Measurements from ENCODE around the gene TNFRSF11A. TPM values are rescaled to one million over a fixed set of nuclear protein-coding genes. Genes with fewer than 3 reads are reported as not detected.

TNFRSF11A gene
- total RNA-seq, 2 donors from 2014 or later = 4.9 to 14.2 TPM

- no peak for DNase-seq (ENCODE audit: low spot score)
- no peaks in the 10 kb centered on the region for H3K9me3 ChIP-seq
- no peak for ATAC-seq (ENCODE audit: insufficient number of reproducible peaks, low FRiP score, low read depth)
- no peak overlapping the region for H3K4me3 ChIP-seq
- no peak overlapping the region for H3K27ac ChIP-seq
- H3K27me3 ChIP-seq (replicated peaks; ENCODE audit: insufficient read depth) = no peaks in the 10 kb centered on the region
- no peaks in the 10 kb centered on the region for H3K36me3 ChIP-seq
- H3K4me1 ChIP-seq (ENCODE audit: control insufficient read depth in 1 of 2, low read depth in 2 of 2) = no peaks in the 10 kb centered on the region
- no peak for TF ChIP-seq CTCF (IDR thresholded peaks at IDR 0.05)
Observed at GRCh38 chr18:62342884-62343283, 17.8 kb downstream of the TNFRSF11A start.

GRCh38 chr18:62343316-62343715, 18.2 kb downstream of the TNFRSF11A start:
- no peaks in the 10 kb centered on the region for H3K9me3 ChIP-seq
- no peaks in the 10 kb centered on the region for H3K4me1 ChIP-seq (ENCODE audit: control insufficient read depth in 1 of 2, low read depth in 2 of 2)
- no peaks in the 10 kb centered on the region for H3K36me3 ChIP-seq
- H3K27me3 ChIP-seq (replicated peaks; ENCODE audit: insufficient read depth) = no peaks in the 10 kb centered on the region
- H3K4me3 ChIP-seq = no peak overlapping the region
- no peak for TF ChIP-seq CTCF (IDR thresholded peaks at IDR 0.05)
- DNase-seq (ENCODE audit: low spot score) = no peak
- no peak overlapping the region for H3K27ac ChIP-seq
- ATAC-seq (ENCODE audit: insufficient number of reproducible peaks, low FRiP score, low read depth) = no peak

GRCh38 chr18:62345909-62346308, 20.8 kb downstream of the TNFRSF11A start:
- H3K27me3 ChIP-seq (replicated peaks; ENCODE audit: insufficient read depth) = no peaks in the 10 kb centered on the region
- DNase-seq (ENCODE audit: low spot score) = no peak
- TF ChIP-seq CTCF (IDR thresholded peaks at IDR 0.05) = no peak
- H3K9me3 ChIP-seq = no peaks in the 10 kb centered on the region
- no peaks in the 10 kb centered on the region for H3K4me1 ChIP-seq (ENCODE audit: control insufficient read depth in 1 of 2, low read depth in 2 of 2)
- no peak for ATAC-seq (ENCODE audit: insufficient number of reproducible peaks, low FRiP score, low read depth)
- H3K36me3 ChIP-seq = no peaks in the 10 kb centered on the region
- no peak overlapping the region for H3K27ac ChIP-seq
- no peak overlapping the region for H3K4me3 ChIP-seq

- ATAC-seq (ENCODE audit: insufficient number of reproducible peaks, low FRiP score, low read depth) (no peak), DNase-seq (ENCODE audit: low spot score) (no peak)
- no peaks in the 10 kb centered on the region for H3K4me1 ChIP-seq (ENCODE audit: control insufficient read depth in 1 of 2, low read depth in 2 of 2)
- no peak overlapping the region for H3K27ac ChIP-seq
- H3K9me3 ChIP-seq = no peaks in the 10 kb centered on the region
- no peak for TF ChIP-seq CTCF (IDR thresholded peaks at IDR 0.05)
- H3K36me3 ChIP-seq = no peaks in the 10 kb centered on the region
- no peaks in the 10 kb centered on the region for H3K27me3 ChIP-seq (replicated peaks; ENCODE audit: insufficient read depth)
- H3K4me3 ChIP-seq = no peak overlapping the region
Observed at GRCh38 chr18:62346333-62347088, 21.4 kb downstream of the TNFRSF11A start.

GRCh38 chr18:62347089-62347506, 22.0 kb downstream of the TNFRSF11A start:
- H3K9me3 ChIP-seq = no peaks in the 10 kb centered on the region
- no peak overlapping the region for H3K27ac ChIP-seq
- H3K36me3 ChIP-seq = no peaks in the 10 kb centered on the region
- TF ChIP-seq CTCF (IDR thresholded peaks at IDR 0.05) = no peak
- no peaks in the 10 kb centered on the region for H3K4me1 ChIP-seq (ENCODE audit: control insufficient read depth in 1 of 2, low read depth in 2 of 2)
- no peak for ATAC-seq (ENCODE audit: insufficient number of reproducible peaks, low FRiP score, low read depth)
- no peak for DNase-seq (ENCODE audit: low spot score)
- H3K27me3 ChIP-seq (replicated peaks; ENCODE audit: insufficient read depth) = no peaks in the 10 kb centered on the region
- no peak overlapping the region for H3K4me3 ChIP-seq
